ENCODE data around the gene GNPTAB.

DNA sequence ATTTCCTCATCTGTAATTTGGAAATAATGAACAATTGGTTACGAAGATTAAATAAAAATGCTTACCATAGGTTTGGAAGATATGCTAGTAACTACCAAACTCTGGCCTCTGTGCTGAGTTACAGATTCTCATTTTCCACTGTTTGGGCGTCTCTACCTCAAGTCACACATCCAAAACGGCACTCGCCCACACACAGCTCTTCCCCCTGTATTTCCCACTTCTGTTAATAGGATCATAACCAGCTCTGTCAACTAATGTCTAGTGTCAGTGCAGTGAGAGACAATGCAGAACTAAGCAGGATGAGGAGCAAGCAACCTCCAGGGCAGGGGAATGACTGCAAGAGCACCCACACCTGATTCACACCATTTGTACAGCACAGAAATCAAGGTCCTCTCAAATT is 80.6 kb downstream of the GNPTAB start:
- TF ChIP-seq ZNF274 (IDR thresholded peaks at IDR 0.05; ENCODE audit: low read depth, low read length) (no peak), YY1 (IDR thresholded peaks at IDR 0.05; ENCODE audit: insufficient read depth, insufficient read length) (no peak)

Measured in NT2/D1 (cell line).